Type B pancreatic cell (in vitro differentiated cells): ENCODE measurements around the gene GSG1. TPM values are rescaled to one million over a fixed set of nuclear protein-coding genes. Genes with fewer than 3 reads are reported as not detected.
"Not testable (repeated sequence)": the region's sequence is repeated elsewhere in the genome, so short reads cannot be mapped to it uniquely, and the experiment has no call there.

ENCODE experiments used
- DNase-seq: peaks from one replicate; pipeline ENCODE4 v3.0.0; 2021; ENCODE audit warnings: mixed read lengths; ENCODE audit not compliant: unreplicated experiment; ENCODE audit errors: extremely low spot score
- H3K27ac Mint-ChIP-seq: 2 replicates; pipeline ENCODE4 v1.8.0; 2021; ENCODE audit warnings: mild to moderate bottlenecking, mixed read lengths
- H3K27me3 Mint-ChIP-seq: 2 replicates; pipeline ENCODE4 v1.8.0; 2021; ENCODE audit warnings: mixed read lengths
- H3K36me3 Mint-ChIP-seq: 2 replicates; pipeline ENCODE4 v1.8.0; 2021; ENCODE audit warnings: mixed read lengths
- H3K4me1 Mint-ChIP-seq: one replicate; pipeline ENCODE4 v1.8.0; 2021; ENCODE audit warnings: mixed read lengths; ENCODE audit not compliant: unreplicated experiment
- H3K4me3 Mint-ChIP-seq: 2 replicates; pipeline ENCODE4 v1.8.0; 2021; ENCODE audit warnings: mild to moderate bottlenecking, mixed read lengths
- H3K9me3 Mint-ChIP-seq: 2 replicates; pipeline ENCODE4 v1.8.0; 2021; ENCODE audit warnings: mixed read lengths
- total RNA-seq: library from RNA; stranded (reverse); gene quantifications from 2 replicates; pipeline ENCODE4 v1.2.1, GENCODE V29; 2021; ENCODE audit warnings: low replicate concordance
- TF ChIP-seq, protein P1 (sequence below): fragments of 200-600 bp; sonication (generic); conservative IDR thresholded peaks from 2 replicates; pipeline ENCODE4 v1.5.0; 2021; ENCODE audit warnings: antibody characterized with exemption, mild to moderate bottlenecking

Gene GSG1
- total RNA-seq, 1 donor from 2014 or later = 0.36 TPM

DNA sequence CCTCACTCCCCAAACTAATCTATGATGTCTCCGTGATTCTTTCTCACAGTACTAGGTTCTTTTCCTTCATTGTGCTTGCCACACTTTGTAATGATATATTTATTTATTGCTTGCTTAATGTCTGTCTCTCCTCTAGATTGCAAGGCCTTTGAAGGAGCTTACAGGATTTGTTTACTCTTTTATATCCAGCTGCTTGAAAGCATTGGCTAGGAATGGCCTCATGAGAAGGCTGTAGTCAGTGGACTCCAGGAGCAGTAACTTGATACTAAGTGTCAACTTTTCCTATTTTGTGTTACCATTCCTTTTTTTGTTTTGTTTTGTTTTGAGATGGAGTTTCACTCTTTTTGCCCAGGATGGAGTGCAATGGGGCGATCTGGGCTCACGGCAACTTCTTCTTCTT is 66.6 kb downstream of the GSG1 start:
- no peaks in the 10 kb centered on the region for H3K36me3 Mint-ChIP-seq
- peaks cover 5% of the 10 kb centered on the region for H3K4me1 Mint-ChIP-seq
- no peak overlapping the region for H3K4me3 Mint-ChIP-seq
- no peak overlapping the region for H3K27ac Mint-ChIP-seq
- H3K9me3 Mint-ChIP-seq = no peaks in the 10 kb centered on the region
- no peaks in the 10 kb centered on the region for H3K27me3 Mint-ChIP-seq
- TF ChIP-seq, protein P1, sequence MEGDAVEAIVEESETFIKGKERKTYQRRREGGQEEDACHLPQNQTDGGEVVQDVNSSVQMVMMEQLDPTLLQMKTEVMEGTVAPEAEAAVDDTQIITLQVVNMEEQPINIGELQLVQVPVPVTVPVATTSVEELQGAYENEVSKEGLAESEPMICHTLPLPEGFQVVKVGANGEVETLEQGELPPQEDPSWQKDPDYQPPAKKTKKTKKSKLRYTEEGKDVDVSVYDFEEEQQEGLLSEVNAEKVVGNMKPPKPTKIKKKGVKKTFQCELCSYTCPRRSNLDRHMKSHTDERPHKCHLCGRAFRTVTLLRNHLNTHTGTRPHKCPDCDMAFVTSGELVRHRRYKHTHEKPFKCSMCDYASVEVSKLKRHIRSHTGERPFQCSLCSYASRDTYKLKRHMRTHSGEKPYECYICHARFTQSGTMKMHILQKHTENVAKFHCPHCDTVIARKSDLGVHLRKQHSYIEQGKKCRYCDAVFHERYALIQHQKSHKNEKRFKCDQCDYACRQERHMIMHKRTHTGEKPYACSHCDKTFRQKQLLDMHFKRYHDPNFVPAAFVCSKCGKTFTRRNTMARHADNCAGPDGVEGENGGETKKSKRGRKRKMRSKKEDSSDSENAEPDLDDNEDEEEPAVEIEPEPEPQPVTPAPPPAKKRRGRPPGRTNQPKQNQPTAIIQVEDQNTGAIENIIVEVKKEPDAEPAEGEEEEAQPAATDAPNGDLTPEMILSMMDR = no peak
- no peak for DNase-seq

- H3K36me3 Mint-ChIP-seq, DNase-seq, H3K27ac Mint-ChIP-seq, H3K9me3 Mint-ChIP-seq, H3K27me3 Mint-ChIP-seq, H3K4me3 Mint-ChIP-seq, H3K4me1 Mint-ChIP-seq: not testable (repeated sequence)
Observed at GRCh38 chr12:13035335-13035734, 68.1 kb downstream of the GSG1 start.

Other genes with a start within 250 kb of the GSG1 start
- gene GPRC5A, start 212.1 kb downstream of the GSG1 start, total RNA-seq = 152 and 1,119 TPM in 2 replicates
- gene GPRC5D, start 151.5 kb downstream of the GSG1 start, total RNA-seq = 5.5 TPM in 1 of 2 replicates, not detected in the other
- 66.4 and 146 TPM in 2 replicates for gene HEBP1, start 103.4 kb downstream of the GSG1 start, total RNA-seq
- gene FAM234B, start 59.3 kb downstream of the GSG1 start, total RNA-seq = 11.9 and 20.5 TPM in 2 replicates
- gene EMP1, start 93.1 kb upstream of the GSG1 start, total RNA-seq = 340 and 2,561 TPM in 2 replicates